AG04449 (cell line): Measurements from ENCODE around the gene UTS2R.

ENCODE experiments used
- CTCF ChIA-PET: fragments of 350-600 bp; formaldehyde crosslinking; extraction: SDS; loops from one replicate; lab custom pipeline; 2021; ENCODE audit warnings: antibody characterized with exemption; lab: Yijun Ruan, JAX
- POLR2A ChIA-PET: fragments of 400-600, 350-600 bp; formaldehyde crosslinking; extraction: SDS; loops from one replicate; lab custom pipeline; 2020; ENCODE audit warnings: antibody characterized with exemption, inconsistent platforms; lab: Yijun Ruan, JAX
- DNase-seq: peaks from one replicate; pipeline ENCODE4 v3.0.0-alpha.2; 2010; ENCODE audit warnings: low read depth, low spot score
- H3K4me3 ChIP-seq: 2 replicates; pipeline ENCODE4 v1.5.1; 2011; ENCODE audit warnings: low read depth, mild to moderate bottlenecking, control low read depth, low read length
- TF ChIP-seq, protein P1 (sequence below): IDR thresholded peaks from one replicate; pipeline ENCODE4 v1.5.1; 2011; ENCODE audit warnings: mild to moderate bottlenecking, moderate library complexity, low read length, control low read depth, inconsistent platforms; ENCODE audit not compliant: insufficient read depth; ENCODE audit errors: missing control alignments

UTS2R gene

DNA sequence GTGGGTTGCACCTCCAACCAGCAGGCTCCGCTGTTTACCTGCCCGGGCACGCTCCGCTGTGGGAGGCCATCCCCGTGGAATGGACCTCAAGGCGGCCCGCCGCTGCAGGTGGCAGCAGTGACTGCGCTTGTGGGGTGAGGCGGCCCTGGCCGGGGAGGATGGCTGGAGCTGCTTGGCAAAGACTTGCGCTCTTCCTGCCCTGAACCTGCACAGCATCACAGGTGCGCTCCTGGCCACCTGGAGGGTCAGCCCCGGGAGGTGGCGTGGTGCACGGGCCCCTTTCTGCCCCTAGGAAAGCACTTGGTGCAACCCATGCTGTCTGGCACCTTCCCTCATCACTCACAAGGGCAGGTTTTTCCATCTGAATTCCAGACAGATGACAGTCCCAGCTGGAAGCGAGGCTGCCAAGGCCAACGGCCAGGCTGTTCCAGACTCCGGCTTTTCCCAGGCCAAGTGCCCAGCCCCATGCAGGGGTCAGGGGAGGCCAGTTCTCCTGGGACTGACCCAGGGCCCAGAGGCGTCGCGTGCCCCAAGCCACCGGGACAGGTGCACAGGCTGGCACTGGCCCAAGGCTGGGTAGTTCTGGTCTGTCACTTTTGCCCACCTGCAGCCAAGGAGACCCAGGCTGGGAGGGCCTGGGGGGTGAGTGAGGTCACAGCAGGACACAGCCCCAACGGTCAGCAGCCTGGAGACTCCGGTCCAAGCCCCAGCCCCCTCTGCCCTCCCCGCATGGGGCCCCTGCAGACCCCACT lies 13.3 kb downstream of the UTS2R start:
- no peak overlapping the region for H3K4me3 ChIP-seq
- TF ChIP-seq, protein P1, sequence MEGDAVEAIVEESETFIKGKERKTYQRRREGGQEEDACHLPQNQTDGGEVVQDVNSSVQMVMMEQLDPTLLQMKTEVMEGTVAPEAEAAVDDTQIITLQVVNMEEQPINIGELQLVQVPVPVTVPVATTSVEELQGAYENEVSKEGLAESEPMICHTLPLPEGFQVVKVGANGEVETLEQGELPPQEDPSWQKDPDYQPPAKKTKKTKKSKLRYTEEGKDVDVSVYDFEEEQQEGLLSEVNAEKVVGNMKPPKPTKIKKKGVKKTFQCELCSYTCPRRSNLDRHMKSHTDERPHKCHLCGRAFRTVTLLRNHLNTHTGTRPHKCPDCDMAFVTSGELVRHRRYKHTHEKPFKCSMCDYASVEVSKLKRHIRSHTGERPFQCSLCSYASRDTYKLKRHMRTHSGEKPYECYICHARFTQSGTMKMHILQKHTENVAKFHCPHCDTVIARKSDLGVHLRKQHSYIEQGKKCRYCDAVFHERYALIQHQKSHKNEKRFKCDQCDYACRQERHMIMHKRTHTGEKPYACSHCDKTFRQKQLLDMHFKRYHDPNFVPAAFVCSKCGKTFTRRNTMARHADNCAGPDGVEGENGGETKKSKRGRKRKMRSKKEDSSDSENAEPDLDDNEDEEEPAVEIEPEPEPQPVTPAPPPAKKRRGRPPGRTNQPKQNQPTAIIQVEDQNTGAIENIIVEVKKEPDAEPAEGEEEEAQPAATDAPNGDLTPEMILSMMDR, result no peak
- ChIA-PET POLR2A (no interaction called here), CTCF (interaction anchor here (1.9 kb wide), 1 partner anchor 29 kb away, joined by 5 read pairs; no protein-coding TSS in a partner anchor)
- DNase-seq, result no peak

DNA sequence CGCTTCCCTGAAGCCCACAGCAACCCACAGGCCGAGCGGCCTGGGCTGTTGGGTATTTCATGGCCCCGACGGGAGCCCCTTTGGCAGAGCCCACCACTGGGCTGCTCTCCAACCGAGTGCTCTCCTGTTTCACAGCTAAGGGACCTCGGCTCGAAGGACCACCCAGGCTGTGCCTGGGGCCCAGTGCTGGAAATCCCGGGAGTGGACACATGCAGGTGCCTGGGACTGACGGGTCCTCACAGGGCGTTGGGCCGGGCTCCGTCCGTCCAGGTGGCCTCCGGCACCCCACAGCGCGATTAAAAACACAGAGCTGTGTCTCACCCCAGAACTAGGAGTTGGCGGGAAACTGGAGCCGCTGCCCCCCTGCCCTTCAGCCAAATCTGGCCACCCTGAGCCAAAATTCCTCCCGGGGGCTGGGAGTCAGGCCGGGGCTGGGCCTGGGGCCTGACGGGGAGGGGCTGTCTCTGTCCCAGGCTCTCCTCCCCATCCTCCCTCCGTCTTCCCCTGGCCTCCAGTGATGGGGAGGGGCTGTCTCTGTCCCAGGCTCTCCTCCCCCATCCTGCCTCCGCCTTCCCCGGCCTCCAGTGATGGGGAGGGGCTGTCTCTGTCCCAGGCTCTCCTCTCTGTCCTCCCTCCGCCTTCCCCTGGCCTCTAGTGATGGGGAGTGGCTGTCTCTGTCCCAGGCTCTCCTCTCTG lies 14.1 kb downstream of the UTS2R start:
- no peak overlapping the region for H3K4me3 ChIP-seq
- TF ChIP-seq, protein P1, result no peak
- CTCF ChIA-PET, result no interaction called here
- POLR2A ChIA-PET, result no interaction called here
- no peak for DNase-seq

DNA sequence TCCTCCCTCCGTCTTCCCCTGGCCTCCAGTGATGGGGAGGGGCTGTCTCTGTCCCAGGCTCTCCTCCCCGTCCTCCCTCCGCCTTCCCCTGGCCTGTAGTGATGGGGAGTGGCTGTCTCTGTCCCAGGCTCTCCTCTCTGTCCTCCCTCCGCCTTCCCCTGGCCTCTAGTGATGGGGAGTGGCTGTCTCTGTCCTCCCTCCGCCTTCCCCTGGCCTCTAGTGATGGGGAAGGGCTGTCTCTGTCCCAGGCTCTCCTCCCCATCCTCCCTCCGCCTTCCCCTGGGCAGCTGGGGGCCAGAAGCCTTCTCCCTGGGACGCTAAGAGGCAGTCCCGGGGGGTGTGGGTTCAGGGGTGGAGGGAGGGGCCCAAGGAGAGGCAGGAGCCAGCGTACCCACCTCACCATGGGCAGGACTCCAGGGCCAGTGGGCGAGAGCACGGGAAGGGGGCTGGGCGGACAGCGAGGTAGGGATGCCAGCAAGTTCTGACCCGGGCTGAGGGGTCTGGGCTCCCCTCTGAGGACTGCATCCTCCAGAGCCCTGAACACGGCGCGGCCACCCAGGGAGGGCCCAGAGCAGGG lies 14.8 kb downstream of the UTS2R start:
- DNase-seq, result no peak
- CTCF ChIA-PET, result no interaction called here
- TF ChIP-seq, protein P1, result no peak
- H3K4me3 ChIP-seq, result no peak overlapping the region
- POLR2A ChIA-PET, result no interaction called here

DNA sequence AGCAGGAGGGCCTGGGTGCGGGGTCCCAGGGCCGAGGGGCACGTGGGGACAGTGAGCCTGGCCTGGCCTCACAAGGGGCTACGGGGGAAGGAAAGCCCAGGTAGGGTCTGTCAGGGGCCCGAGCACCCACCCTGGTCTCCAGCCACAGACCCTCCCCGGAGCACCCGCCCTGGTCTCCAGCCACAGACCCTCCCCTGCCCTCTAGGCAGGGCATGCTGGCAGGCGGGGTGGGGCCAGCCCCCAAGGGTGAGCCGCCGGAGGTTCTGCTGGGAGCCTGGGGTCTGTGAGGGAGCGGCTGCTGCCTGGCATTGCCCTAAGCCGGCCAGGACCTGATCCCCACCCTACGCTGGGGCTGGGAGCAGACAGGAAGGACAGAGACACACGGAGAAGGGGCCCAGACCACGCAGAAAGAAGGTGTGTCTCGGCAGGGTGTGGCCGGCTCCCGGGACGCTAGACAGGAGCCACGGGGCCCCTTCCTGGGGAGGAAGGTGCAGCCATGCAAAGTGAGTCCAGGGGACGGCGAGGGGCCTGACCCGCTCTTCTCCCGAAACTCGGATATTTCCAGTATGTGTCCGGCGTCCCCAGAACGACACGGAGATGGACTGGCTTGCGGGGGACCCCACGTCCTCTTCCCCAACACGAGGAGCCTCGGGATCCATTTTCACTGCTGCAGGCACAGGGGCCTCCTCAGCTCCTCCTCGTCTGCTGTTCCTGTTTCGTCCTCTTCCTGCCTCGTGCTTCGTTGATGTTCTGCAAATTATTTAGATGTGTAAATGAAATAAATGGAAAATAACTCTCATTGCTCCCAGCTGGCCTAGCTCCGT lies 15.5 kb downstream of the UTS2R start:
- ChIA-PET CTCF (no interaction called here), POLR2A (no interaction called here)
- no peak overlapping the region for H3K4me3 ChIP-seq
- TF ChIP-seq, protein P1, result no peak
- no peak for DNase-seq

DNA sequence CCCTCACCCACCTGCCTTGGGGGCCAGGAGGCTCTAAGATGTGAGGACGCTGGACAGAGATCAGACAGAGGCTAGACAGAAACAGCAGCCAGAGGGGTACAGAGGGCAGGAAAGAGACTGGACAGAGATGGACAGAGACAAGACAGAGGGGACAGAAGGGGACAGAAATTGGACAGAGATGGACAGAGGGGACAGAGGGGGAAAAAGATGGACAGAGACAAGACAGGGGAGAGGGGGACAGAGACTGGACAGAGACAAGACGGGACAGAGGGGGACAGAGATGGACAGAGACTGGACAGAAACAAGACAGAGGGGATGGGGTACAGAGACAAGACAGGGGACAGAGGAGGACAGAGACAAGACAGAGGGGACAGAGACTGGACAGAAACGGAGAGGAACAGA lies 16.1 kb downstream of the UTS2R start:
- TF ChIP-seq, protein P1, result no peak
- CTCF ChIA-PET, result no interaction called here

More for the DNA sequence above, 16.1 kb downstream of the UTS2R start:
- H3K4me3 ChIP-seq, result no peak overlapping the region
- POLR2A ChIA-PET, result no interaction called here
- no peak for DNase-seq
